Mesendoderm (in vitro differentiated cells): ENCODE results near the gene PLEKHG4B.
A peak's percentile ranks its signal among the peaks of the same experiment; 100 is the strongest.

ENCODE experiments used
- DNase-seq: peaks from one replicate; pipeline ENCODE4 v3.0.0; 2013
- H2AK5ac ChIP-seq: 2 replicates; pipeline ENCODE4 v1.6.1; 2013; ENCODE audit warnings: low read length, inconsistent platforms
- H2BK120ac ChIP-seq: 2 replicates; pipeline ENCODE4 v1.6.1; 2013; ENCODE audit warnings: low read depth, mild to moderate bottlenecking, low read length, moderate library complexity, mixed read lengths
- H2BK15ac ChIP-seq: replicated peaks from 2 replicates; pipeline ENCODE4 v1.6.1; 2013; ENCODE audit warnings: low read depth, mild to moderate bottlenecking, moderate library complexity
- H2BK5ac ChIP-seq: 2 replicates; pipeline ENCODE4 v1.6.1; 2013; ENCODE audit warnings: low read length, inconsistent platforms
- H3K18ac ChIP-seq: 2 replicates; pipeline ENCODE4 v1.6.1; 2013; ENCODE audit warnings: mild to moderate bottlenecking, low read length, mixed read lengths
- H3K23ac ChIP-seq: one replicate; pipeline ENCODE4 v1.6.1; 2013; ENCODE audit warnings: low read length
- H3K27ac ChIP-seq: 2 replicates; pipeline ENCODE4 v1.5.1; 2013; ENCODE audit warnings: low read depth, mild to moderate bottlenecking, inconsistent platforms, low read length, moderate library complexity
- H3K27me3 ChIP-seq: 2 replicates; pipeline ENCODE4 v1.6.1; 2013; ENCODE audit warnings: low read length, control low read depth, mild to moderate bottlenecking, inconsistent platforms; ENCODE audit not compliant: insufficient read depth, poor library complexity
- H3K36me3 ChIP-seq: 2 replicates; pipeline ENCODE4 v1.6.1; 2013; ENCODE audit warnings: low read length, inconsistent platforms; ENCODE audit not compliant: control insufficient read depth, insufficient read depth
- H3K4ac ChIP-seq: one replicate; pipeline ENCODE4 v1.6.1; 2013; ENCODE audit warnings: low read depth, mild to moderate bottlenecking, low read length, moderate library complexity
- H3K4me1 ChIP-seq: 2 replicates; pipeline ENCODE4 v1.6.1; 2013; ENCODE audit warnings: low read depth, low read length, inconsistent platforms; ENCODE audit not compliant: control insufficient read depth
- H3K4me2 ChIP-seq: 2 replicates; pipeline ENCODE4 v1.6.1; 2013; ENCODE audit warnings: low read length
- H3K4me3 ChIP-seq: 2 replicates; pipeline ENCODE4 v1.5.1; 2013; ENCODE audit warnings: mild to moderate bottlenecking, low read length
- H3K56ac ChIP-seq: one replicate; pipeline ENCODE4 v1.6.1; 2013; ENCODE audit warnings: low read length
- H3K79me1 ChIP-seq: 2 replicates; pipeline ENCODE4 v1.6.1; 2013; ENCODE audit warnings: low read length, inconsistent platforms
- H3K79me2 ChIP-seq: 2 replicates; pipeline ENCODE4 v1.6.1; 2013; ENCODE audit warnings: mild to moderate bottlenecking, low read length; ENCODE audit not compliant: control insufficient read depth, insufficient read depth
- H3K9ac ChIP-seq: 2 replicates; pipeline ENCODE4 v1.6.1; 2013; ENCODE audit warnings: low read length, inconsistent platforms
- H4K5ac ChIP-seq: one replicate; pipeline ENCODE4 v1.6.1; 2013; ENCODE audit warnings: low read length
- H4K8ac ChIP-seq: one replicate; pipeline ENCODE4 v1.6.1; 2013; ENCODE audit warnings: low read depth, mild to moderate bottlenecking, control low read depth, low read length, moderate library complexity
- WGBS: extraction: QIAGEN DNeasy Blood & Tissue Kit; methylation state at CpG from one replicate; pipeline ENCODE4 v1.1.7; 2013; ENCODE audit warnings: low lambda C conversion rate, missing lambda C conversion rate; ENCODE audit not compliant: insufficient coverage; ENCODE audit errors: extremely low coverage; 5-methylcytosine and 5-hydroxymethylcytosine counted together

The PLEKHG4B gene

DNA sequence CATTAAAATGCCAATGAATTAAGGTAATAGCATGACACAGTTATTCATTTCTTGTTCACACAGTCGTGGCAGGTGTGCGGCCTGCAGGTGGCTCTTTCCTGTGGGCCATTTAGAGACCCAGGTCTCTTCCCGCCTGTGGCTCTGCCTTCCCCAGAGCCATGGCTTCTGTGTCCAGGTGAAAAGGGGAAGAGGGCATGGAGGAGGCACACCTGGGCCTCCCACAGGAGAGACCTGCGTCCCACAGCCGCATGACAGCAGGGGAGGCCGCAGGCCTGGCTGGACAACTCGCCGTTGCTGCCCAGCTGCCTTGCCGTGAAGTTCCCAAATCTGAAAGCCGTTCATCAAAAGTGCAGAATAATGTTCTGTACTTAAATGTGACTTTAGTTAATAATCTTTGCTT lies 14.4 kb upstream of the PLEKHG4B start:
- no peak overlapping the region for H2BK120ac ChIP-seq
- no peak overlapping the region for H2BK5ac ChIP-seq
- no peak overlapping the region for H3K4ac ChIP-seq
- H3K23ac ChIP-seq, result no peak overlapping the region
- no peak overlapping the region for H2AK5ac ChIP-seq
- WGBS, result no CpG with 5 or more reads among the region's 10 CpGs
- H3K79me1 ChIP-seq, result no peaks in the 10 kb centered on the region
- no peak overlapping the region for H4K5ac ChIP-seq
- H3K18ac ChIP-seq, result no peak overlapping the region
- H3K27ac ChIP-seq, result no peak overlapping the region
- no peaks in the 10 kb centered on the region for H3K79me2 ChIP-seq
- H3K4me3 ChIP-seq, result no peak overlapping the region
- H3K4me1 ChIP-seq, result peaks cover 5% of the 10 kb centered on the region
- no peaks in the 10 kb centered on the region for H3K36me3 ChIP-seq
- no peaks in the 10 kb centered on the region for H3K27me3 ChIP-seq
- H3K4me2 ChIP-seq, result no peak overlapping the region
- no peak overlapping the region for H3K9ac ChIP-seq
- no peak overlapping the region for H3K56ac ChIP-seq
- no peak overlapping the region for H4K8ac ChIP-seq
- DNase-seq, result no peak
- no peak overlapping the region for H2BK15ac ChIP-seq

DNA sequence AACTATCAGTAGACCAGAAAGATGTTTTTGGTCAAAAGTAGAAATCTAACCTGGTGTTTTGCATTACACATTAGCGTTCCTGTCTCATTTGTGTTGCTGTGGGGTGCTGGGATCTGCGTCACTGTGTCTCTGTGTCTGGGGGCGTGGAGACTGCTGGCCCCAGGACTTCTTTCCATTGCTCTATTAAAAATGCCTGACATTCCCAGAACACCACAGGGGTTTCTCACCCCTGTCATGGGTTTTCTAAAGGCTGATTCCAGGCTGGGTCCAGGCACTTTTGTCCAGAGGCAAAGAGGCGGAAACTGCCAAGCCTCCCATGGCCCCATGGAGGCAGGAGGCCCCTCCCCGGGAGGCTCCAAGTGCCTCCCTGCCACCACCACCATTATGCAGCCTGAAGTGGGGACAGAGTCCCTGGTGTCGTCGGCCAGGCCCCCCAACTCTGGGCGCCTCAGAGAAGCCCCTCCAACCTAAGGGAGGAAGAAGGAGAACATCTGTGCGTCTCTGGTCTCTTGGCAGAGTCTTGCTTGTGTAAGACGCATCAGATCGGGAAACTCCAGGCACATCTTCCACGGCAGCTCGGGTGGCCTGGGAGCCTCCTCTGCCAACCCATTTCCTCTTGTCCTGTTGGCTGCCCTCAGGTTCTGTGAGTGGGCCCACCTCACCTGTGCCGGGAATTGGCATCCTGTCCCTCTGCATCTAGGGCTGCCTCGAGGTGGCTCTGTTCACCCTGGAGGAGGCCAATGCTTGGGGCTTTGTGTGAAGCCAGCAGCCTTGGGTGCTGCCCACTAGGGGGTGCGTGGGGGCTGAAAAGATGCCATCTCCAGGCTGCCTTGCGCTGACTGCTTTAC lies 13.8 kb upstream of the PLEKHG4B start:
- Histone ChIP-seq H2AK5ac (no peak overlapping the region), H4K5ac (no peak overlapping the region), H3K36me3 (no peaks in the 10 kb centered on the region), H3K4ac (no peak overlapping the region), H3K27me3 (no peaks in the 10 kb centered on the region), H3K56ac (no peak overlapping the region), H4K8ac (no peak overlapping the region), H3K23ac (no peak overlapping the region), H3K18ac (no peak overlapping the region), H3K79me1 (no peaks in the 10 kb centered on the region), H3K79me2 (no peaks in the 10 kb centered on the region), H3K4me1 (peaks cover 5% of the 10 kb centered on the region), H2BK120ac (no peak overlapping the region), H3K9ac (no peak overlapping the region), H2BK5ac (no peak overlapping the region), H2BK15ac (no peak overlapping the region), H3K4me2 (no peak overlapping the region), H3K4me3 (no peak overlapping the region), H3K27ac (no peak overlapping the region)
- DNase-seq, result peak; percentile 45
- WGBS, result no CpG with 5 or more reads among the region's 17 CpGs

DNA sequence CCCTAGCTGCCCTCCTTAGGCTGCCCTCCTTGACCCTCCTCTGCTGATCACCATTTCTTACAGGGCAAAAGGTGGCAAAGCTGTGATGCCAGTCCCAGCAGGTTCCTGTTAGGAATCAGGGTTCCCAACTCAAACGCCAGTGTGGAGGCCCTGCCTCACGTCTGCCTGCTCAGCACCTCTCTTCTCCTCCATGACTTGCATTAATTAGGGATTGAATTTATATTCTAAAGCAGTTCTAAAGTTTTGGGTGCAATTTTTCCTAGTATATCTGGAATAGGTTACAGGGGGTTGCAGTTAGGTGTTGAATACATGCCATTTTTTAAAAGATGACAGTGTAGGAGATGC lies 13.2 kb upstream of the PLEKHG4B start:
- Histone ChIP-seq H4K5ac (no peak overlapping the region), H3K4me3 (no peak overlapping the region), H3K36me3 (no peaks in the 10 kb centered on the region), H3K79me1 (no peaks in the 10 kb centered on the region), H2AK5ac (no peak overlapping the region), H3K27me3 (no peaks in the 10 kb centered on the region), H3K79me2 (no peaks in the 10 kb centered on the region), H4K8ac (no peak overlapping the region), H3K56ac (no peak overlapping the region), H3K4me2 (no peak overlapping the region), H3K9ac (no peak overlapping the region), H3K27ac (no peak overlapping the region), H2BK120ac (no peak overlapping the region), H3K18ac (no peak overlapping the region), H3K23ac (no peak overlapping the region), H2BK15ac (no peak overlapping the region), H3K4me1 (peaks cover 5% of the 10 kb centered on the region), H3K4ac (no peak overlapping the region), H2BK5ac (no peak overlapping the region)
- DNase-seq, result no peak
- no CpG with 5 or more reads among the region's 2 CpGs for WGBS

DNA sequence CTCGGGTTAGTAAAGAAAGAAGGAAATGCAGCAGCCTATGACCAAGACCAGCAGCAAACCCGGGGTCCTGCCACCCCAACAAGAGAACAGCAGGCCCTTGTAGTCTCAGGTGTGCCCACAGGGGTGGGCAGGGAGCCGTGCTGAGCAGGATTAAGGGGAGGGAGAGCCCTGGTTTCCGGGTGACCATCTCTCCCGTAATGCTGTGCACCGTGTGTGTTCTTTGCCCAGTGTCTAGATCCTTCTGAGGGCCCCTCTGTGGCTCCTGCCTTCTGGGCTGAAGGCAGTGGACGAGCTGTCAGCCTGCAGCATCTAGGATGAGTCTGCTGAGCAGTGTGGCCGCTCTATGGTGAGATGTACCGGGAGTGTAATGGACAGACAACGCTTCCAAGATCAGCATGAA lies 12.7 kb upstream of the PLEKHG4B start:
- no peak overlapping the region for H2BK15ac ChIP-seq
- no CpG with 5 or more reads among the region's 10 CpGs for WGBS
- no peak overlapping the region for H3K18ac ChIP-seq
- H3K27me3 ChIP-seq, result no peaks in the 10 kb centered on the region
- no peaks in the 10 kb centered on the region for H3K36me3 ChIP-seq
- no peak overlapping the region for H4K5ac ChIP-seq
- no peaks in the 10 kb centered on the region for H3K79me2 ChIP-seq
- H3K9ac ChIP-seq, result no peak overlapping the region
- H2AK5ac ChIP-seq, result no peak overlapping the region
- no peak overlapping the region for H3K27ac ChIP-seq
- no peak for DNase-seq
- H3K4me3 ChIP-seq, result no peak overlapping the region
- no peak overlapping the region for H3K56ac ChIP-seq
- no peak overlapping the region for H4K8ac ChIP-seq
- peaks cover 5% of the 10 kb centered on the region for H3K4me1 ChIP-seq
- H2BK5ac ChIP-seq, result no peak overlapping the region
- H3K23ac ChIP-seq, result no peak overlapping the region
- H2BK120ac ChIP-seq, result no peak overlapping the region
- no peak overlapping the region for H3K4ac ChIP-seq
- no peak overlapping the region for H3K4me2 ChIP-seq
- H3K79me1 ChIP-seq, result no peaks in the 10 kb centered on the region

DNA sequence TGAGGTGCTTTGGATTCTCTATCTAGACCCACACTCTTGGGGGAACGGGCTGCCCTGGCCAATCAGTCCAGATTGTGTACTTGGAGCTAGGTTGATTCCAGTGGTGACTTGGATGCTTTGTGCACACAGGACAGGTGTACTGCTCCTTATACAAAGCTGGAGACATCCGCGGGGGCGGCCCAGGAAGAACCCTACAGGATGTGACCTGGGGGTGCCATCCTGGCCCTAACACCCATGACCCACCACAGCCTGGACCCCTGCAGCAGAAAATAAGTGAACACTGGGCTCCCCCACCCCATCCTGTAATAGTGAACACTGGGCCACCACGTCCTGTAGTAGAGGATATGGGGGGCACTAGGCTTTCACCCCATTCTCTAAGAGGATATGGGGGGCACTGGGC lies 12.1 kb upstream of the PLEKHG4B start:
- Histone ChIP-seq H3K9ac (no peak overlapping the region), H3K36me3 (no peaks in the 10 kb centered on the region), H2BK5ac (no peak overlapping the region), H3K4me2 (no peak overlapping the region), H3K27ac (no peak overlapping the region), H3K4me1 (peaks cover 5% of the 10 kb centered on the region), H3K79me1 (no peaks in the 10 kb centered on the region), H2AK5ac (no peak overlapping the region), H2BK15ac (no peak overlapping the region), H4K8ac (no peak overlapping the region), H3K4me3 (no peak overlapping the region), H2BK120ac (no peak overlapping the region), H3K79me2 (no peaks in the 10 kb centered on the region), H3K18ac (no peak overlapping the region), H3K4ac (no peak overlapping the region), H3K27me3 (no peaks in the 10 kb centered on the region), H4K5ac (no peak overlapping the region), H3K56ac (no peak overlapping the region), H3K23ac (no peak overlapping the region)
- WGBS, result no CpG with 5 or more reads among the region's 5 CpGs
- DNase-seq, result no peak
